ENCODE data around the gene USP25.
A peak's percentile ranks its signal among the peaks of the same experiment; 100 is the strongest.

The USP25 gene

GRCh38 chr21:15682977-15683376 is 46.8 kb upstream of the USP25 start:
- no peaks in the 10 kb centered on the region for H3K27me3 ChIP-seq (ENCODE audit: insufficient read depth, poor library complexity, severe bottlenecking)
- DNase-seq (ENCODE audit: low read depth in 1 of 2, low spot score in 1 of 2), result peak; percentile 35 to 40
- TF ChIP-seq REST (IDR thresholded peaks at IDR 0.05; ENCODE audit: insufficient replicate concordance, low read depth) (no peak), GABPA (IDR thresholded peaks at IDR 0.05; ENCODE audit: low read depth) (no peak), POLR2AphosphoS5 (IDR thresholded peaks at IDR 0.05; ENCODE audit: low read depth) (0 out of 2 replicates have a peak, but pooled peaks have one; percentile 13), SPI1 (IDR thresholded peaks at IDR 0.05; ENCODE audit: borderline replicate concordance, low read depth) (peak; percentile 80)
- TF ChIP-seq, protein P1, sequence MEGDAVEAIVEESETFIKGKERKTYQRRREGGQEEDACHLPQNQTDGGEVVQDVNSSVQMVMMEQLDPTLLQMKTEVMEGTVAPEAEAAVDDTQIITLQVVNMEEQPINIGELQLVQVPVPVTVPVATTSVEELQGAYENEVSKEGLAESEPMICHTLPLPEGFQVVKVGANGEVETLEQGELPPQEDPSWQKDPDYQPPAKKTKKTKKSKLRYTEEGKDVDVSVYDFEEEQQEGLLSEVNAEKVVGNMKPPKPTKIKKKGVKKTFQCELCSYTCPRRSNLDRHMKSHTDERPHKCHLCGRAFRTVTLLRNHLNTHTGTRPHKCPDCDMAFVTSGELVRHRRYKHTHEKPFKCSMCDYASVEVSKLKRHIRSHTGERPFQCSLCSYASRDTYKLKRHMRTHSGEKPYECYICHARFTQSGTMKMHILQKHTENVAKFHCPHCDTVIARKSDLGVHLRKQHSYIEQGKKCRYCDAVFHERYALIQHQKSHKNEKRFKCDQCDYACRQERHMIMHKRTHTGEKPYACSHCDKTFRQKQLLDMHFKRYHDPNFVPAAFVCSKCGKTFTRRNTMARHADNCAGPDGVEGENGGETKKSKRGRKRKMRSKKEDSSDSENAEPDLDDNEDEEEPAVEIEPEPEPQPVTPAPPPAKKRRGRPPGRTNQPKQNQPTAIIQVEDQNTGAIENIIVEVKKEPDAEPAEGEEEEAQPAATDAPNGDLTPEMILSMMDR (IDR thresholded peaks at IDR 0.05; ENCODE audit: insufficient read depth, low read length), result no peak
- H3K27ac ChIP-seq (replicated peaks), result peak overlapping the region; percentile 87
- peak overlapping the region; percentile 25 for H3K4me3 ChIP-seq (replicated peaks; ENCODE audit: insufficient read depth, low read length)

- H3K27ac ChIP-seq (replicated peaks), result peak overlapping the region; percentile 67
- DNase-seq (ENCODE audit: low read depth in 1 of 2, low spot score in 1 of 2), result peak in 1 of 2 experiments; percentile 69
Measured at GRCh38 chr21:15686506-15686905, 43.3 kb upstream of the USP25 start.

DNA sequence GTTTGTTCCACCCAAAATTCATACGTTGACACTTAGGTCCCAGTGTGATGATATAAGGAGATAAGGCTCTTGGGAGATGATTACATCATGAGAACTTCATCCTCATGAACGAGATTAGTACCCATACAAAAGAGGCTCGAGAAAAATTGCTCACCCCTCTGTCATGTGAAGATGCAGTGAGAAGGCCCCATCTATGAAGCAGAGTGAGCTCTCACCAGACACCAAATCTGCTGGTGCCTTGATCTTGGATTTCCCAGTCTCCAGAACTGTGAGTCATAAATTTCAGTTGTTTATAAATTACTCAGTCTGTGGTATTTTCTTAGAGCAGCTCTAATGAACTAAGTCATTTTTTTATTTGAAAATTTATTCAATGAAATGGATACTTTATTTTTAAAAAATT is 42.6 kb upstream of the USP25 start:
- no peak for DNase-seq (ENCODE audit: low read depth in 1 of 2, low spot score in 1 of 2)
- Histone ChIP-seq H3K27ac (replicated peaks) (peak overlapping the region; percentile 67), H3K27me3 (ENCODE audit: insufficient read depth, poor library complexity, severe bottlenecking) (no peaks in the 10 kb centered on the region), H3K4me3 (replicated peaks; ENCODE audit: insufficient read depth, low read length) (no peak overlapping the region)
- TF ChIP-seq POLR2AphosphoS5 (IDR thresholded peaks at IDR 0.05; ENCODE audit: low read depth), result no peak
- no peak for TF ChIP-seq SPI1 (IDR thresholded peaks at IDR 0.05; ENCODE audit: borderline replicate concordance, low read depth)
- no peak for TF ChIP-seq GABPA (IDR thresholded peaks at IDR 0.05; ENCODE audit: low read depth)
- TF ChIP-seq, protein P1 (IDR thresholded peaks at IDR 0.05; ENCODE audit: insufficient read depth, low read length), result no peak
- no peak for TF ChIP-seq REST (IDR thresholded peaks at IDR 0.05; ENCODE audit: insufficient replicate concordance, low read depth)

More at GRCh38 chr21:15686506-15686905, 43.3 kb upstream of the USP25 start:
- Histone ChIP-seq H3K4me3 (replicated peaks; ENCODE audit: insufficient read depth, low read length) (no peak overlapping the region), H3K27me3 (ENCODE audit: insufficient read depth, poor library complexity, severe bottlenecking) (no peaks in the 10 kb centered on the region)
- no peak for TF ChIP-seq GABPA (IDR thresholded peaks at IDR 0.05; ENCODE audit: low read depth)
- no peak for TF ChIP-seq POLR2AphosphoS5 (IDR thresholded peaks at IDR 0.05; ENCODE audit: low read depth)
- TF ChIP-seq REST (IDR thresholded peaks at IDR 0.05; ENCODE audit: insufficient replicate concordance, low read depth), result no peak
